HG02973 (cell line): ENCODE measurements around the gene PSMD9.
A peak's percentile ranks its signal among the peaks of the same experiment; 100 is the strongest.
"Not testable (repeated sequence)": the region's sequence is repeated elsewhere in the genome, so short reads cannot be mapped to it uniquely, and the experiment has no call there.

Experiments used
- ATAC-seq: cut with Tn5 transposase; IDR thresholded peaks from one replicate; pipeline ENCODE4 v1.9.1; 2021; ENCODE audit warnings: moderate library complexity; ENCODE audit not compliant: unreplicated experiment

Gene PSMD9

DNA sequence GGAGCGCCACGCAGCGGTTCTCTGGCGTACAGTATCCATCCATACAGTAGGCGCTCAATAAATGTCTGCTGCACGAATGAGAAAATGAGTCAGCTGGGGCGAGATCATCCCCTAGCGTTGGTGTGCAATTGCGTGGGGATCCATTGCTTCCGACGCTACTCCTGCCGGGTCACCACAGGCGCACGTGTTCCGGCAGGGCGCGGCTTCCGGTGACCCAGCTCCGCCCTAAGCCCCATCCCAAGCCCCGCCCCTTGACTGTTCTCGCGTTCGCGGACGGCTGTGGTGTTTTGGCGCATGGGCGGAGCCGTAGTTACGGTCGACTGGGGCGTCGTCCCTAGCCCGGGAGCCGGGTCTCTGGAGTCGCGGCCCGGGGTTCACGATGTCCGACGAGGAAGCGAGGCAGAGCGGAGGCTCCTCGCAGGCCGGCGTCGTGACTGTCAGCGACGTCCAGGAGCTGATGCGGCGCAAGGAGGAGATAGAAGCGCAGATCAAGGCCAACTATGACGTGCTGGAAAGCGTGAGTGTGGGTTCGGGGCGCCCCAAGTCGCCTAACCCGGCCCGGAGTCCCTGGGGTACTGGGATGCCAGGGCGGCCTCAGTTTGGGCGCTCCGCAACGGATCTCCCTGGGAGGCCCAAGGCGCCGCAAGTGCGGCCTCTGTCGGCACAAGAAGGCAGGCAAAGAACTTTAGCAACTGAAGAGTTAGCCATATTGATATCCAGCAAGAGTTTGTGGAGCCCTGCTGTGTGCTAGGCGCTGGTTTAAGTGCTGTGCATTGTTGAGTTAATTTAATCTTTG is at the start of gene PSMD9:
PSMD9 (plus strand) TSS at position 313 of the 796 bp plus-strand sequence; CDS start at position 380, 67 bp downstream.
- ATAC-seq, result peak; percentile 91

- ATAC-seq, result peak; percentile 86
These were observed 49.2 kb upstream of the PSMD9 start for GRCh38 chr12:121839106-121839992.

DNA sequence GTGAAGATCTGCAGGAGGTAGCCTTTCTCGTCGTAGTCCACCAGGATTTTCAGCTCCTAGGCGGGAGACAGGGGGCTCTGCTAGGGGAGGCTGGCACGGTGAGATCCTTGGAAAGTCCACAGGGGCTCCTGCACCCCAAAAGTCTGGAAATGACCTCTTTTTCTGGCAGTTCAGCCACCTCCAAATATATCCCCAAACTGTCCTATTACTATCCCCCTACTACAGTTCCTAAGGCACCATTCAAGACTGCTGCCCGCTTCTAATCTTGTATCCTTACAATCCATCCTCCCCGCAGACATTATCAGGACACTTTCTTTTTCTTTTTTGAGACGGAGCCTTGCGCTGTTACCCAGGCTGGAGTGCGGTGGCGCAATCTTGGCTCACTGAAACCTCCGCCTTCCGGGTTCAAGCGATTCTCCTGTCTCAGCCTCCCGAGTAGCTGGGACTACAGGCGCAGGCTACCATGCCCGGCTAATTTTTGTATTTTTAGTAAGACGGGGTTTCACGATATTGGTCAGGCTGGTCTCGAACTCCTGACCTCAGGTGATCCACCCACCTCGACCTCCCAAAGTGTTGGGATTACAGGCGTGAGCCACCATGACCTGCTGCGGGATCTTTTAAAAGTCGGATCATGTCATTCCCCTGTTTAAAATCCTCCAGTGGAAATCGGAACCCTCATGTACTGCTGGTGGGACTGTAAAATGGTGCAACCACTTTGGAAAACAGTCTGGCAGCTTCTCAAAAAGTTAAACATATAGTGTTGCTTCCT is 48.4 kb upstream of the PSMD9 start:
- ATAC-seq, result no peak

DNA sequence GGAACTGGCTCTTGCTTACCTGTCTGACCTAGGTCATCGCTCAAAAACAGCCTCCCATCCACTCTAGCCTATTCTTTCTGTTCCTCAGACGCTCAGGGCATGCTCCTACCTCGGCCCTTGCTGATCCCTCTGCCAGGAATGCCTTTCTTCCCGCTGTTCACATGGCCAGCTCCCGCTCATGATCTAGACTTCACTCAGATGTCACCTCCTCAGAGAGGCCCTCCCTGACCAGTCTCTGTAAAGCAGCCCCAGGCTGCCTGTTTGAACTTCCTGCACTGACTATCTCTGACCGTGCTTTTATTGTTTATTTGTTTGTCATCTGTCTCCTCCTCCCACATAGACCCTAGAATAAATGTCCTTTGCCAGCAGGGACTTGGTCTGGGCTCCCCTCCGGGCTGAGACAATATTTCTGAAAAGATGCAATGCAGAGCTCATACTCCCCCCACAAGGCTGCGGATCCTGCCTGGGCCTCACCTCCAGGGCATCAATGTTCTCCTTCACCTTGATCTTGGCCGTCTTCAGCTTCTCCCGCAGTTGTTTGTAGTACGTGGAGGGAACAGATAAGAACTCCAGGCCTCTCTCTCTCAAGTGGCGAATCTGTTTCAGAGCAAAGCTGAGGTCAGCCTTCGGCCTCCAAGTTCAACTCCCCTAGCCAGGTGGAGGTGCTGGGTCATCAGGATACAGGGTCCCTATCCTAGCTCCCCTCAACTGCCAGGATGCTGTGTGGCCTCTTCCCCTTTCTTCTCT is 45.2 kb upstream of the PSMD9 start:
- ATAC-seq, result no peak

DNA sequence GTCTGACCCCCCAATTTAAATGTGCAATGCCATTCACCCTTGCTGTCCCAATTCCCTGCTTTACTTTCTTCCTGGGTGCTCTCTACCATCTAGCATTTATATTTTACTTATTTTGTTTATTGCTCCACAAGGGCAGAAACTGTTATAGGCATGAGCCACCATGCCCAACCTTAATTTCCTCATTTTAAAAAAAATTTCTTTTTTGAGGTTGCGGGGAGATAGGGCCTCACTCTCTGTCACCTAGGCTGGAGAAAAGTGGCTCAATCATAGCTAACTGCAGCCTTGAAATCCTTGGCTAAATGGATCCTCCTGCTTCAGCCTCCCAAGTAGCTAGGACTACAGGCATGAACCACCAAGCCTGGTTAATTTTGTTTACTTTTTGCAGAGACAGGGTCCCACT is 42.9 kb upstream of the PSMD9 start:
- no peak for ATAC-seq

DNA sequence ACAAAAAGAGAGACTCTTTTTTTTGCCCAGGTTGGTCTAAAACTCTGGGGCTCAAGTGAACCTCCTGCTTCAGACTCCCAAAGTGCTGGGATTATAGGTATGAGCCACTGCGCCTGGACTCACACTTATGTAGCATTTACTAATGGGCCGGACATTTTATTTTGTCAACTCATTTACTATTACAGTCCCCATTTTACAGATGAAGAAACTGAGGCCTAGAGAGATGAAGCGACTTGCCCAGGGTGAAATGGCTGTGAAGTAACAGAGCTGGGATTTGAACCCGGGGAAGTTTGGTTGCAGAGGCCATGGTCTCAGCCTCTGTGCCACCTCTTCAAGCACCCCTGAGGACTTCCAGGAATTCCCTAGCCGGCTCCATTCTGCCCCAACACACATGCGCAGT is 39.4 kb upstream of the PSMD9 start:
- no peak for ATAC-seq

- no peak for ATAC-seq
These were observed 38.9 kb upstream of the PSMD9 start for GRCh38 chr12:121849665-121850064.

- not testable (repeated sequence) for ATAC-seq
These were observed 36.2 kb upstream of the PSMD9 start for GRCh38 chr12:121852392-121852791.

GRCh38 chr12:121857322-121858246 is 31.0 kb upstream of the PSMD9 start:
- no peak for ATAC-seq

- ATAC-seq, result no peak
These were observed 30.3 kb upstream of the PSMD9 start for GRCh38 chr12:121858318-121858661.

DNA sequence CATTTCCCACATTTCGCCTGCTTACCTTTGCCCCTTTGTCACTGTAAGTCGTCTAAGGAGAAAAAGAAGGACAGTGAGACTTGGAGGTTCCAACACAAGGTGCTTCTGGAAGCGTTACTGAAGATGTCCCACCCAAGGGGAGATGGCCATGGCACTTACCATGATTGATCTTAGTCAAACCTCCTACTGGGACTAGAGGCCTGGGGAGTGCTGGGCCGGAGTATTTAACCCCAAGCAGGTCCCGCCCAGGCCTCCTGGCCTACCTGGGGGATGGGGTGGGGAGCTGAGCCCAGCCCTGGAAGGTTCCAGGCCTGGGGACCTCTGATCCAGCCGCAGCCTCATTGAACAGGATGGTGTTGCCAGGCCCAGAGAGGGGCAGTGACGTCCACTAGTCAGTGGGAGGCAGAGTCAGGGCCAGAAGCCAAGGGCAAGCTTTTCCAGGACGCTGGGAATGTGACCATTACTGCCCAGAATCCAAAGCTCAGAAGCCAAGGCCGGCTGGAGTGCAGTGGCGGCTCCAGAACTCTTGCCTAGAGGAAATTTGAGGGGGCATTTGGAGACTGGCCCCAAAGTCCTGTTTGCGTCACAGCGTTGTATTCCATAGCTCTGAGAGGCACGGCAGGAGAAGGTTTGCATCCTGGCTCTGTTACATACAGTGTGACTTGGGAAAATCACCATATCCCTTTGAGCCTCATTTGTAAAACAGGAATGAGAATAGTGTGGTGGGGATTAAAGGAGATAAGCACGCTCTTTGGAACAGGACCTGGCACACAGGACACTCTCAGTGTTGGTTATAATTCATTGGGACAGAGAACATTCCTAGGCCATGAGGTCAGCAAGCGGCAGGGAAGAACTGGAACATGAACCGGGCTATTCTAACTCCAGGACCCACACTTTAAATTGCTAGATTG is 29.7 kb upstream of the PSMD9 start, which contains the start of gene HPD:
HPD (minus strand) TSS at position 198 of the 911 bp plus-strand sequence; CDS start at position 162, 36 bp downstream.
- ATAC-seq, result no peak

DNA sequence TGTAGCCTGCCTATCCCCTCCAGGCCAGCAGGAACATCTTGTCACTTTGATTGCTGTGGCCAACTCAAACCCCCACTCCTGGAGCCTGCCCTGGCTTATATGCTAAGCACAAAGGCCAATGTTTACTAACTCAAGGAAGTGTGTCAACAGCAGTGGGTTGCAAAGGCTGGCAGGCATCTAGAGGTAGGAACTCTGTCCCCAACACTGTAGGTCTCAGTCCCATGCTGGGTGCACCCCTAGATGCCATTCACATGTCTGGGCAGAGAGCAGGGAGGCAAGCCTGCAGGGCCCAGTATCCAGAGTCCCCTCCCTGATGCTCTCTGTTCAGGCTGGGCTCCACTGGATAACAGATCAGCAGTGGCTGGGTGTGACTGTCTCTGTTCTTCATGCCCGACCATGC is 28.3 kb upstream of the PSMD9 start:
- ATAC-seq, result no peak

- not testable (repeated sequence) for ATAC-seq
These were observed 27.9 kb upstream of the PSMD9 start for GRCh38 chr12:121860699-121861098.

DNA sequence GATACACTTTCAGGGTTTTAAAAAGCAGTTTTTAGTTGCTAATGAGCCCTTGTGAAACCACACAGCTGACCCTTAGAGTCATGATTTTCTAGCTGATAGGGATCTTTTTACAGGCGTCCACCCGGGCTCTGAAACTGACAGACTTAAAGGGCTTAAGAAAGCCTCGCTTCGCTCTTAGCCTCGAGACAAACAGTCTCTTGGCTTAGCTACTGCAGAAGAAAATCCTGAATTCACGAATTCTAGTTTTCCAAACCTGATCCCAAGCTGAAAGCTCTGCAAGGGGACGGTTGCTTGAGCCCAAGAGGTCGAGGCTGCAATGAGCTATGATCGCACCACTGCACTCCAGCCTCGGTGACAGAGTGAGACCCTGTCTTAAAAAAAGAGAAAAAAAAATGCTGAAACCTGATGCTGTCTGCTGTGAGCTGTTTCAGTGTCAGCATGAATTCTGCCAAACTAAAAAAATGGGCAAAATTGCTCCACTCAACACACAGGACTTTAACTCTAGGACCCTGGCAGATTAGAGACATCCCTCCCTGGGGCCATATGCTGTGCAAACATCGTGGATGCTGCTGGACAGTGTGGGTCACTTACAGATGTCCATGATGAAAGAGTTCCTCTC is 26.8 kb upstream of the PSMD9 start:
- ATAC-seq, result no peak

GRCh38 chr12:121866331-121866730 is 22.3 kb upstream of the PSMD9 start:
- no peak for ATAC-seq

DNA sequence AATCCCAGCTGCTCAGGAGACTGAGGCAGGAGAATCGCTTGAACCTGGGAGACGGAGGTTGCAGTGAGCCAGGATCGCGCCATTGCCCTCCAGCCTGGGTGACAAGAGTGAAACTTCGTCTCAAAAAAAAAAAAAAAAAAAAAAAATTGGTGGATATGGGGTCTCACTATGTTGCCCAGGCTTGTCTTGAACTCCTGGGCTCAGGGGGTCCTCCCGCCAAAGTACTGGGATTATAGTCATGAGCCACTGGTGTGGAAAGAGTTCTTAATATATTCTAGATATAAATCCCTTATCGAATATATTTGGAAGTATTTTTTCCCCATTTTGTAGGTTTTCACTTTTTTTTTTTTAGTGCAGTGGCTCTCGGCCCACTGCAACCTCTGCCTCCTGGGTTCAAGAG is 19.4 kb upstream of the PSMD9 start:
- not testable (repeated sequence) for ATAC-seq

GRCh38 chr12:121871467-121871866 is 17.1 kb upstream of the PSMD9 start:
- ATAC-seq, result no peak
